ENCODE data around the gene STK40.

The STK40 gene

DNA sequence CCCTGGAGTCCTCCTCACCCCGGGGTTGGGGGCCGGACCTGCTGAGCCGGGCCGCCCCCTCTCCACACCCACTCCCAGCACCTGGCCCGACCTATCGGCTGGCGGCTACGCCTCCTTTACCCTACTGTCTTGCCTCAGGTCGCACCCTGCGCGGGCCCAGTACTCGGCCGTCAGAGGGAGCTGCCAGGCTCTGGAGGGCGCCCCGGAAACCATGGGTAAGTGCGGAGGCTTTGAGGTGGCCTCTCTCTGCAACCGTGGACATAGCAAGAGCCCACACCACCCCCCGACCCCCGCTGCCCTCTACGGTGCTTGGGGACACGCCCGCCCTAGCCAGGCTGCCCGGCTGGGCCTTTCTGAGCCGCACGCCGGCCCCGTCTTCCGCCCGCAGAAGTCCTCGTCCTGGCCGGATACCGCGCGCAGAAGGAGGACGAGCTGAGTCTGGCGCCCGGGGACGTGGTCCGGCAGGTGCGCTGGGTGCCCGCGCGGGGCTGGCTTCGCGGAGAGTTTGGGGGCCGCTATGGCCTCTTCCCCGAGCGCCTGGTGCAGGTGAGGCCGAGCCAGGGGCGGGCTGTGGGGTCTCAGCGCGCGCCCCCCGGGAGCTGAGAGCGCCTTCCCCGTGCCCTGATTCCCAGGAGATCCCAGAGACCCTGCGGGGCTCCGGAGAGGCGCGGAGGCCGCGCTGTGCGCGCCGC, 79.4 kb downstream of the STK40 start, which contains the start of gene SH3D21:
SH3D21 (plus strand) TSS at position 159 of the 692 bp plus-strand sequence; CDS start at position 212, 53 bp downstream.
- DNase-seq: peak; percentile 56

DNA sequence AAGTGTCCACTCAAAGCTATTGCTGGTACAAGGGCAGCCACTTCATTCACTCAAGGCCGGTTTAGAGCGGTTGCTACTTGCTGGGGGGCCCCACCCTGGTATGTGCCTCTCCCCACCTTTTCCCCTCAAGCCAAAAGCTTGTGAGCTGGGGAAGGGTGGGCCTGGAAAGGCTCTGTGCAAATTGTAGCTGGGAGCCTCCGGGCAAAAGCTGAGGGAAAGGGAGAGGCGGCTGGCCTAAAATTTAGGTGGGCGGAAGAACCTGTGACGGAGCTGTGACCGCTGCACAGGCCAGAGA, 79.9 kb downstream of the STK40 start:
- no peak for DNase-seq

DNA sequence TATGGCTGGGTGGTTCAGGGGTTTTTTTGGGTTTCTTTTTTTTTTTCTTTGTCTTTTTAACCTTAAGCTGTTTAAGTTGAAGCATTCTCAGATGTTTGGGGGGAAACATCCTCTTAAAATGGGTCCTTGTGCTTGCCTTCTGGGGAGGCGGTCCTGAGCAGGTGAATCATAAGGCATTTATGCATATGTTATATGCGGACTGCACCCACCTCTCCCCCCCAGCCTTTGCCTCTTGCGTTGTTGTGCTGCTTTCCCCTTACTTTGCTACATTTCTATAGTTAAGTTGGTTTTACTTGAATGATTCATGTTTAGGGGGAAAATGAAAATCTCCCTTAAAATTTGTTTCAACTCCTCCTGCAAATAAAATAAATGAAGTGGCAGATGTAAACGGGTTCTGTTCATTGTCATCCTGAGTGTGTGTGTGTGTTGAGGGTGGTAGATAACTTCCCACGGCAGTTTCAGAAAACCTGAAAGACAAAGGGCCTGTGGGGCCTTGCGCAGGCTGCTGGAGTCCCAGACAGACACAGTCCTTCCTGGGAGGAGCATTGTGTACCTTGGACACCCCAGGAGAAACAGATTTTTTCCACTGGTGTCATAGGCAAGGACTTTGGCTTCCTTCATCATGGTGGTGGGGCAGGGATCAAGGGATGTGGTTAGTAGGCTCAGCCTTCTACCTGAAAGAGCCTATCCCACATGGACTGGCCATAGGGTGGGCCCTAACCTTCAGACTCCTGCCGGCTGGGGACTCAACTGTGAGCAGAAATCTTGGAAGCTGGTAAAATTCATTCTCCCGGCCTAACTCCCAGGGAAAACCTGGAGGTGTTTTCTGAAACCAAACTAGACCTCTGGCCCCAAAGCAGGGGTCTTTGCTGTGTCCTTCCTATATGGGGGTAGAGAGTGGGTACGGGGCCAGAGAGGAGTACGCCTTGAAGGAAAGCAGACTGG, 80.5 kb downstream of the STK40 start:
- peak; percentile 55 for DNase-seq

DNA sequence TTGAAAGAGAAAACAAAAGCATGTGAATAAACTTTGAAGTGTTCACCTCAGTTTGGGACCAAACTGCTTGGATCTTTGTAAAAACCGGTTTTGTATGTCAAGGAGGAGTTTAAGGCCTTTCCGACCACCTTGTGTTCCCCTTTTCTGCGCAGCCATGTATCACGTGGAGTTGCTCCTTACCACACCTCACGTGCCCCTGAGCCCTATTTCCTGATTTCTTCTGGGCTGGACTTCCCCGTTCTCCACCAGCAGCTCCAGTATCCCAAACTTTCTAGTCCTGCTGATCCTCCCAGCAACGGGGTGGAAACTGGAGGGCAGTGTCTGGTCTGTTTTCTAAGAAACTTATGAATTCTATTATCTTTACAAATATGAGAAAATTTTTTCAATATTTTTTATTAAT, 81.2 kb downstream of the STK40 start:
- no peak for DNase-seq

DNA sequence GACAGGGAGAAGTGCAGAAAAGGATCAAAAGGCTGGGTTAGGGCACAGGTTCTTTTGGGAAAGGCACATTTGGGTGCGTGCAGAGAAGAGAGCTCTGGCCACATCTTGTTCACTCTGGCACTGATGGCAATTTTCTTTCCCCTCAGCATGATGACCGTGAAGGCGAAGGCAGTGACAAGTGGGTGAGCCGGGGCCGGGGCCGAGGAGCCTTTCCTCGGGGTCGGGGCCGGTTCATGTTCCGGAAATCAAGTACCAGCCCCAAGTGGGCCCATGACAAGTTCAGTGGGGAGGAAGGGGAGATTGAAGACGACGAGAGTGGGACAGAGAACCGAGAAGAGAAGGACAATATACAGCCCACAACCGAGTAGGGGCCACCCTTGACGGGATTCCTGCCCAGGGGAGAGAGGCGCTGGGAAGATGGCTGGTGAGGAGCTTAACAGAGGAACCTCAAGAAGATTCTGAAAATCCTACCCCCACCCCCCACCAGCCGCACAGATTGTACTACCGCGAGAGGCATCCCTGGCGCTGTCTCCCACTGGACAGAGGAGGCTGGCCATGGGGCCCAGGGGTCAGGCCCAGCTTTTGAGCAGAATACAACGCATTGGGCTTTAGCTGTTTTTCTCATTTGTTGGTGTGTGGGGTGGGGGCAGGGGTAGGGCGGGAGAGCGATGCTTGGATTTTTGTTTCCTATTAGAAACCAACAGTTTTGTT, 81.9 kb downstream of the STK40 start:
- DNase-seq: no peak

DNA sequence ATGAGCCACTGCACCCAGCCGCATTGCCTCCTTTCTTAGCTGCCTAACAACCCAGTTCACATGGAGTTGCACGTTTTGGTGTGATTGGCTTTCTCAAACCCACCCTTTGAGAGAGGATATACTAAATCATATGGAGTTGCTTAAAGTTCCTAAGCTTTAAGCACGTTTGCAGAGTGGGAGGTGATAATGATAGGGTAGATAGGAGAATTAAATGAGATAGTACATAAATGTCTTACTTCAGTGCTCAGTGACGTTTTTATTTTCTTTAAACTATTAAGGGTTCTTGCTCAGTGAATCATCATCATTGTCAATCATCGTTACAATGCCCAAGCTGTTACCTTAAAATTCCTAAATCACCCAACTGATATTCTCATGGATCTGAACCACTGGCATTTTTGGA, 82.5 kb downstream of the STK40 start:
- no peak for DNase-seq

DNA sequence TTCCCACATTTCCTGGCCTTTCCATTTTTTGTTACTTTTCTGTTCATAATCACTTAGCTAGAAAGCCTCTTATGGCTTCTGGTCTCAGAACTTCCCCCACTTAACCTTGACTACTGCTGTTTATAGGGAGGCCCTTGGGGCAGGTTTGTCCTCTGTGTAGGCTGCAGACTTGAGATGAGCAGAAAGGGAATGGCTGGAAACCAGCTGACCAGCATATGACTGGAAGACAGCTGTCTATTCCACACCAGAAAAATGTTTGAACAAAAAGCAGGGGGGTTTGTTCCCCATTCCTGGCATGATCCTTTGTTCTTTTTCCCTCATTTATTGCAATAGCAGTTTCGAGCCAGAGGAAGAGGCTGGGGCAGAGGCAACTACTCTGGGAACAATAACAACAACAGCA, 84.5 kb downstream of the STK40 start:
- DNase-seq: no peak

DNA sequence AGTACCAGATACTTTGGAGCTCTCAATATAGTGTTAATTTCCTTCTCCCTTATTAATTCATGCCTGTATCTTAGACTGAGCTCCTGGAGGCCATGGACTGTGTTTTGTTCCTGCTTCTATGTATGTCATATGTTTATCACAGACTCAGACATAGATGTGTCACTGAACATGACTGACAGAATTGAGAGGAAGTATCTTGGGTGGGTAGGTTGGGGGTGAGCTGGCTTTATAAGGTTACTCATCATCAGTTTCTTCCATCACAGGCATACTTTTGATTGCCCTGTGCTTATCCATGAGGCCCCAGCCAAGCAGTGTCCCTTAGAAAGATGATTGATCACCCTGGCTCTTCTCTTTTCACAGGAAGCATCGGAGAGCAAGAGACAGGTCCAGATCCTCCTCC, 85.2 kb downstream of the STK40 start:
- DNase-seq: no peak

DNA sequence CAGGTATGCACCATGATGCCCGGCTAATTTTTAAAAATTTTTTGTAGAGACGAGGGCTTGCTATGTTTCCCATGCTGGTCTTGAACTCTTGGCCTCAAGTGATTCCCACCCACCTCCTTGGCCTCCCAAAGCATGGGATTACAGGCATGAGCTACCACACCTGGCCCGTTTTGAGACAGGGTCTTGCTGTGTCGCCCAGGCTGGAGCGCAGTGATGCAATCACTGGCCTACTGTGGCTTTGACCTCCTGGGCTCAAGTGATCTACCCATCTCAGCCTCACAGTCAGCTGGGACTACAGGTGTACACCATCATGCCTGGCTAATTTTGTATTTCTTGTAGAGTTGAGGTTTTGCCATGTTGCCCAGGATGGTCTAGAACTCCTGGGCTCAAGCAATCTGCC, 87.1 kb downstream of the STK40 start:
- no peak for DNase-seq

DNA sequence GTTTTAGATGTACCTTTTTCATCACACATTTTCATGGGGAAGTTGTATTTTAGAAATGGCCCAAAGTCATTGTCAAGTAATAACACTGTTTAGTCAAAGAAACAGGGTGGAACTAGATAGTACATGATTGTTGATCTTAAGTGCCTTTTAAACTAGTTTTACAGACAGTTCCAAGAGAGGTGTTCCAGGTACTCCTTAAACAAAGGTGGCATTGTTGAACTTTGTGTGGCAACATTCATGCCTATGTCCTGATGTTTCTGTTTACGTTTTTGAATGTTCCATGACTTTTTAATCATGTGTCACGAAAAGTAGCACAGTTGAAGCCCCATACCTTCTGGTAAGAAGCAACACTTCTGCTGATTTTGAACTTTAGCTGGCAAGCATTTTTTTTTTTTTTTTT, 88.7 kb downstream of the STK40 start:
- no peak for DNase-seq

DNA sequence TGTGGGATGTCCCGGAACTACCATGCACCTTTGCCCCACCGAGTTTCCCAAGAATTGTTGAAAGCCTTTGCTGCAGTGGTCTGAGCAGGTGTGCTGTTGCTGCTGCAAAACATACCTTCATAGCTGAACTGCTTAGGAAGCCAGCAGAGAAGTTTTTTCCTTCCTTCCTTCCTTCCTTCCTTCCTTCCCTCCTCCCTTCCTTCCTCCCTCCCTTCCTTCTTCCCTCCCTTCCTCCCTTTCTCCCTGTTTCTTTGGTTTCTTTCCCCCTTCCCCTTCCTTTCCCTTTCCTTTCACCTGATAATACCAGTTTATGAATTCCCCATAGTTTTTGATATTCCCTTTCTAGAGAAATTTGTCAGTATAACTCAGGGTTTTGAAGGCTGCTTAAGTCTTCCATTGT, 90.3 kb downstream of the STK40 start:
- DNase-seq: no peak

Measured in activated naive CD4-positive, alpha-beta T cell treated with Interleukin-2 at 50 U/mL for 16 hours (primary cell).